Activated CD4-positive, alpha-beta T cell treated with anti-CD3 and anti-CD28 coated beads, Interleukin-2, amount 50 U/mL, for 24 hours (primary cell): ENCODE measurements around the gene PHLDB1.

Experiments
- DNase-seq, 2 donors: peaks; one replicate each; pipeline ENCODE4 v3.0.0-alpha.2; 2020; ENCODE audit warnings: low read depth in 1 of 2, low spot score in 1 of 2

Gene PHLDB1

GRCh38 chr11:118638726-118639125 is 31.3 kb downstream of the PHLDB1 start:
- no peak for DNase-seq

- DNase-seq: no peak
Observed at GRCh38 chr11:118639899-118640298, 32.5 kb downstream of the PHLDB1 start.

- no peak for DNase-seq
Observed at GRCh38 chr11:118640332-118641154, 33.1 kb downstream of the PHLDB1 start.

- no peak for DNase-seq
Observed at GRCh38 chr11:118641397-118642019, 34.1 kb downstream of the PHLDB1 start.

GRCh38 chr11:118643142-118643994 is 36.0 kb downstream of the PHLDB1 start:
- no peak for DNase-seq

- no peak for DNase-seq
Observed at GRCh38 chr11:118643995-118644345, 36.6 kb downstream of the PHLDB1 start.

GRCh38 chr11:118644496-118644895 is 37.1 kb downstream of the PHLDB1 start:
- no peak for DNase-seq

GRCh38 chr11:118645066-118645715 is 37.8 kb downstream of the PHLDB1 start:
- DNase-seq: no peak

GRCh38 chr11:118646393-118646792 is 39.0 kb downstream of the PHLDB1 start:
- DNase-seq: no peak

- DNase-seq: no peak
Observed at GRCh38 chr11:118648291-118648690, 40.9 kb downstream of the PHLDB1 start.

- DNase-seq: no peak
Observed at GRCh38 chr11:118649941-118650340, 42.5 kb downstream of the PHLDB1 start.

- no peak for DNase-seq
Observed at GRCh38 chr11:118650366-118650765, 43.0 kb downstream of the PHLDB1 start.

GRCh38 chr11:118651820-118652219 is 44.4 kb downstream of the PHLDB1 start:
- no peak for DNase-seq

- no peak for DNase-seq
Observed at GRCh38 chr11:118652681-118653181, 45.3 kb downstream of the PHLDB1 start.

GRCh38 chr11:118653684-118654390 is 46.4 kb downstream of the PHLDB1 start:
- DNase-seq: no peak

GRCh38 chr11:118655486-118656190 is 48.2 kb downstream of the PHLDB1 start:
- DNase-seq: no peak

GRCh38 chr11:118656563-118657165 is 49.2 kb downstream of the PHLDB1 start:
- no peak for DNase-seq

GRCh38 chr11:118657238-118657637 is 49.8 kb downstream of the PHLDB1 start:
- no peak for DNase-seq

- no peak for DNase-seq
Observed at GRCh38 chr11:118657709-118658428, 50.5 kb downstream of the PHLDB1 start.
